GM19239 (cell line): ENCODE data around the gene MTOR.
"Not testable (repeated sequence)": the region's sequence is repeated elsewhere in the genome, so short reads cannot be mapped to it uniquely, and the experiment has no call there.

Experiments used
- DNase-seq: peaks from one replicate; pipeline ENCODE4 v3.0.0; 2011; ENCODE audit warnings: low spot score; ENCODE audit not compliant: insufficient read length
- FAIRE-seq: peaks from 2 replicates; lab custom pipeline; 2011; peaks lifted over from hg19 to GRCh38; lab: Jason Lieb, UNC

MTOR gene

DNA sequence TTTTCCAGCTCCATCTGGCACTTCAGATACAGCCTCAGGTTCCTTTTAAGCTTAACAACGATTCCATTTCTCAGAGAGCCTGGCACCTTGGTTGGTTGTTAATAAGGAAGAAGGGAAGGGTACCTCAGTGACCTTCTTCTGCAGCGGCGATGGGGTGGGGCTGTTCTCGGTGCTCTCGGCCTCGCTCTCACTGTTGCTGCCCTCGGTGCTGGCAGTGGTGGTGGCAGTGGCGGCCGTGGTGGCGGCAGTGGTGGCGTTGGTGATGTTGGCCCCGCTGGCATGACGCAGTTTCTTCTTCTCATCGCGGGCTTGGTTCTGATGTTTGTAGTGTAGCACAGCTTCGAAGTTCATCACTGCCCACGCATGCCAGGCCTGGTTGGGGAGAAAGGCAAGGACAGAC is 131.9 kb downstream of the MTOR start:
- DNase-seq (no peak), FAIRE-seq (no peak)

DNA sequence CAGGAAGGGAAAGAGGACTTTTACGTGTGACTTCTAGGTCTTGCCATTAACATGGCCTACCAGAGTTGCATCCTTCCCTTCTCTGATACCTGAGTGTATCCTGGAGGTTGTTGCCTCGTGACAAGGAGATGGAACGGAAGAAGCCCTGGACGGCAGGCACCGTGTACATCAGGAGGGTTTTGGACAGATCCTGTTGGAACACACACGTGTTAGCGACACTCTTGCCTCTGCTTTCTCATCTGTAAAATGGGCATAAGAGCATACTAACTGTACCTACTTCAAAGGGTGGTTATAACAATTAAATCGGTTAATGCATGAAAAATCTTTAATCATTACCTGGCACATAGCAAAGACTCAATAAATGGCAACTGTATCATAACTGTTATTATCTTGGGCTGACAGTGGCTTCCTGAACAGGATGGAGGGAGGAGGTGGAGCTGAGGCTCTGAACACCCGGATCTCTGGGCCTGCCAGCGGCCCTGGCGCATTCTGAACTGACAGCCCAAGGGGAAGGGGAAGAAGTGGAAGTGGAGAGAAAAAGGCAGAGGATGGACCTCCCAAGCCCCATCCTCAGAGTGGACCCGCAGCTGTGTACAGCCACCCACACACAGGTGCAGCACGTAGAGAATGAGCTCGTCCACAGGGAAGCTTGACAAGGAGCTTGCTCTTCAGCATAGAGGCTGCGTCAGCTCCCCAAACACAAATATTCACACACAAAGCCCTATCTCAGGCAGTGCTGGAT is 132.5 kb downstream of the MTOR start:
- FAIRE-seq (no peak), DNase-seq (no peak)

GRCh38 chr1:11126569-11126968 is 135.8 kb downstream of the MTOR start:
- FAIRE-seq: no peak

DNA sequence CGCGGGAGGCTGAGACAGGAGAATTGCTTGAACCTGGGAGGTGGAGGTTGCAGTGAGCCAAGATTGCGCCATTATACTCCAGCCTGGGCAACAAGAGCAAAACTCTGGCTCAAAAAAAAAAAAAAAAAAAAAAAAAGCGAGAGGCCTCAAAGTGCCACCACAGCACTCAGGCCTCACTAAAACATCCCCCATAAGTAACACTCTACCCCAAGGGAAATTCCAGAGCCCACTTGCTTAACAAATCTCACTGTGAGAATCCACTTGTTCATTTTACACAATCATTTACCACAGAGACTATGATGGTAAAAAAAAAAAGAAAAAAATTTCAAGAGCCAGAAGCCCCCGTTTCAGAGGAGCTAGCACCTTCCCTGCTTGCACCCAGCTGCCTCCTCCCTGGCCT is 136.4 kb downstream of the MTOR start:
- FAIRE-seq: no peak

More at GRCh38 chr1:11126569-11126968, 135.8 kb downstream of the MTOR start:
- DNase-seq: no peak

DNA sequence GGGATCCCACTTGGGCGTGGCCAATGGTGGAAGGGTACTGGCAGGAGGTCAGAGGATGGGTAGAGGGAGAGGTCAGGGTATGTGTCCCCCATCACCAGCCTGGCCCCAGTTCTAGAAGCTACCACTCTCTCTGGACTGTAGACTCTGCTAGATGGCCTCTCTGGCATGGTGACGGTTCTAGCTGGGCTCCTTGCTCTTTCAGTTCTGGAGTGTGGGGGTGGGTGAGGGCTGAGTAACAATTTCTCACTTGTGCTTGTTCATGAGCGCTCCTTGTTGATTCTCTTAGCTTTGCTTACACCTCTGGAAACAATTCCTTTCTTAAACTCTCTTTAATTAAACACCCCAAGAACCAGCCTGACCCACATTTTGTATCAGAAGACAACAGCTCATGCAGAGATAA is 137.4 kb downstream of the MTOR start:
- FAIRE-seq (no peak), DNase-seq (no peak)

More for the DNA sequence above, 136.4 kb downstream of the MTOR start:
- no peak for DNase-seq

GRCh38 chr1:11116318-11116717 is 146.0 kb downstream of the MTOR start:
- DNase-seq (no peak), FAIRE-seq (no peak)

- DNase-seq: no peak
- no peak for FAIRE-seq
Observed at GRCh38 chr1:11114966-11115365, 147.4 kb downstream of the MTOR start.

DNA sequence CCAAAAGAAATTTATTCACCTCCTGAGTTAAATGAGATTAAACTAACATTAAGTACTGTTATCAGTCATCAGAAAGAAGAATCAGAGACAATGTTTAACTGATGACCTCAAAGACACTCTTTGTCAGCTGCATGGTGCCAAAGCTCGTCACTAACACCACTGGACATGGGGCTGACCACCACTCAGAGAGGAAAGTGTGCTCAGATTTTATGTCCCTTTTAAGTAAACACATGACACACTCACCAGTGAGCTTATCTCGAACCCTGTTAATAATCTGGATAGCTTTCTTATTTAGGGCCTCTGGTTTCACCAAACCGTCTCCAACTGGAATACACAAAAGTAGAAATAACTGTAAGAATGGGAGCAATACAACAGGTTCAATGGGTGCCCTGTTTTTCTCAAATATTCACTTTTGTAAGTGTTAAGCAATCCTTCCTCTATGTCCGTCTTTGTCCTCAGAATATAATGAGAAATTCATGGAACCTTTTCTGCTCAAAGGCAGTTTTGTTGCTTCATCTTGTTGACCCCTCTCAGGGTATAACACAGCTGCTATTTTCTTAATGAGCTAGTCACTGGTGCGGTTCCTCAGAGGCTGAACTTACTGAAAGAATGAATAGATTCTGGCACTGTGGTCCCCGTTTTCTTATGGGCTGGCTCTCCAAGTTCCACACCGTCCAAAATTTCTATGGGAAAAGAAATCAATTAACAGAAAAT is 153.1 kb downstream of the MTOR start:
- DNase-seq (no peak), FAIRE-seq (no peak)

GRCh38 chr1:11107599-11107998 is 154.8 kb downstream of the MTOR start:
- no peak for FAIRE-seq
- DNase-seq: no peak

- FAIRE-seq: no peak
Observed at GRCh38 chr1:11105586-11105985, 156.8 kb downstream of the MTOR start.

GRCh38 chr1:11101347-11101746 is 161.0 kb downstream of the MTOR start:
- DNase-seq: no peak
- no peak for FAIRE-seq

More at GRCh38 chr1:11105586-11105985, 156.8 kb downstream of the MTOR start:
- no peak for DNase-seq

DNA sequence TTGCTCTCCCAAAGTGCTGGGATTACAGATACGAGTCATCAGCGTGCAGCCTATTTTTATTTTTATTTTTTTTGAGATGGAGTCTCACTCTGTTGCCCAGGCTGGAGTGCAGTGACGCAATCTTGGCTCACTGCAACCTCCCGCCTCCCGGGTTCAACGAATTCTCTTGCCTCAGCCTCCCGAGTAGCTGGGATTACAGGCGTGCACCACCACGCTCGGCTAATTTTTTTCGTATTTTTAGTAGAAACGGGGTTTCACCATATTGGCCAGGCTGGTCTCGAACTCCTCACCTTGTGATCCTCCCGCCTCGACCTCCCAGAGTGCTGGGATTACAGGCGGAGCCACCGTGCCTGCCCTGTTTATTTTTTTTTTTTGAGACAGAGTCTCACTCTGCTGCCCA is 161.5 kb downstream of the MTOR start:
- not testable (repeated sequence) for FAIRE-seq, DNase-seq

DNA sequence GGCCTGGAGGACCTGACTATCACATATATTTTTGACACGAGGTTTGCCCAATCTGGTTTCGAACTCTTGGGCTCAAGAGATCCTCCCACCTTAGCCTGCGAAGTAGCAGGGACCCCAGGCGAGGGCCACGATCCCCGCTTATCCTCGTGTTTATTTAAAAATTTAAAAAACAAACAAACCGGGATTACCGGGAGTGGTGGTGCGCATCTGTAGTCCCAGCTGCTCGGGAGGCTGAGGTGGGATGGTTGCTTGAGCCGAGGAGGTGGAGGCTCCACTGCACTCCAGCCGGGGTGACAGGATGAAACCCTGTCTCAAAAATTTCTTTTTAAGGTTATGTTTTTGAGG is 162.2 kb downstream of the MTOR start:
- no peak for FAIRE-seq
- no peak for DNase-seq

DNA sequence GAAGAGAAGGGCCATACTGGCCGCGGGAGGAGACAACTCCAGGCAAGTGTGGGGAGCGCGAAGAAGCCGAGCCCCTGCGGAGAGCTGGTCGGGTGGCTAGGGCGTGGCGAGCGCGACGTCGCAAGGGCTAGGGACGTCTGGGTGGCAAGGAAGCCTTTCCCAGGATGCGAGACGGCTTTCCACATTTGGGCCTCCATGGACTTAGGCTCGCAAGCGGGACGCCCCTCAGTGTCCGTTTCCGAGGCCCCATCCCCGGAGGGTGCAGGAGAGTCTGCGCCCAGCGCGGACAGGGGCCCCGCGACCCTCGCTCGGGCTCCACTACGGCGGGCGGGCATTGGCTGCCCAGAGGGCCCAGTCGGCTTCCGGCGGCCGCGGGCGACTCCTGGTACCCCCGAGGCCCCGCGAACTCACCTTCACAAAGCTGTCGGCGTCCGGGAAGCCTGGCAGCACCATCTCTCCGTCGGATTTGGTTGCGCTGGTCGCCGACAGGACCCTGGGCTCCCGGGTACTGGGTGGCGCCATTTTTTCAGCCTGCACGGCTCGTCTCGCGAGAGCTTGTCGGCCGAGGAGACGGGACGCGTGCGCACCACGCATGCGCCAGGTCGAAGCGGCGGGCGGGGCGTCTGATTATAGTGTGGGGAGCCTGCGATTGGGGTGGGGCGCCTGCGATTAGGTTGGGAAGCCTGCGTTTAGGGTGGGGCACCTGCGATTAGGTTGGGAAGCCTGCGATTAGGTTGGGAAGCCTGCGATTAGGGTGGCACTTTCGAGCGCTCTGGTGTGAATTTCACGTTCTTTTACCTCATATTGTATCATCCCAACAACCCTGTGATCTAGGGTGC is 162.8 kb downstream of the MTOR start, which contains the start of gene EXOSC10:
EXOSC10 (minus strand) TSS at position 560 of the 839 bp plus-strand sequence; CDS start at position 522, 38 bp downstream.
- DNase-seq (peak; percentile 94), FAIRE-seq (peak; percentile 90)

DNA sequence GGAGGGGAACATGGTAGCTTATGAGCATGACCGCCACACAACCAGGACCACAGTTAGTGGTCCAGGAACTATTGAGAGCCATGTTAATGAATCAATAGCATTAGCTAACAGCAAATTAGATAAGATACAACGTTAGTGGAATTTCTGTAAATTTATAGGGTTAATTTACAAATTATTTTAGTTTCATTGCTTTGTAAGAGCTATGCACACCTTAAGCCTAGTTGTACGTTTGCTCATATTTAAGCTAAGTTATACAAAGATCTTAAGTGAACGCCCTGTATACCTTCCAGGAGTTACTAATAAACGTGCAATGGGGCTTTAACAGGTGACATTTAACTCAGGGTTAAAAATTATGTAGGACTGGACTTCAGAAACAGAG is 163.4 kb downstream of the MTOR start:
- no peak for DNase-seq
- peak; percentile 87 for FAIRE-seq

DNA sequence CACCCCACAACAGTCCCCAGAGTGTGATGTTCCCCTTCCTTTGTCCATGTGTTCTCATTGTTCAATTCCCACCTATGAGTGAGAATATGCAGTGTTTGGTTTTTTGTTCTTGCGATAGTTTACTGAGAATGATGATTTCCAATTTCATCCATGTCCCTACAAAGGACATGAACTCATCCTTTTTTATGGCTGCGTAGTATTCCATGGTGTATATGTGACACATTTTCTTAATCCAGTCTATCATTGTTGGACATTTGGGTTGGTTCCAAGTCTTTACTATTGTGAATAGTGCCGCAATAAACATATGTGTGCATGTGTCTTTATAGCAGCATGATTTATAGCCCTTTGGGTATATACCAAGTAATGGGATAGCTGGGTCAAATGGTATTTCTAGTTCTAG is 178.6 kb downstream of the MTOR start:
- not testable (repeated sequence) for FAIRE-seq, DNase-seq

- FAIRE-seq: no peak
- DNase-seq: no peak
Observed at GRCh38 chr1:11080931-11081330, 181.4 kb downstream of the MTOR start.

DNA sequence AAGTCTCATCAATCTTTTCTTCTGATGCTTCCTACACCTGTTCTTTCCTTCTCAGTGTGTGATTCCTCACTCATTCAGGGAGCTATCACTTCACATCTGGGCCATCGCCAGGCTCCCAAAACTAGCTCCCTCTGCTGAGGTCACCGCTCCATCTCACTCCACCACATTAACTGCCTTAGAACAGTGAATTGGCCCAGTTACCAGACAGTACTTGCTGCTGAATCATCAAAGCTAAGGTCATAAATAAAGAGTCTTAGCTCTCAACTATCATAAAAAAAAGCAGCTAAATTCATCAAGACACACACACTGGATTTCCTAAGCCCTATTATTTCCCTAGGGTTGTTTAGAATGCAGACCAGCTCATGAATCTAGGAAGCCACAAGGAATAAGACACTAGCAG is 183.7 kb downstream of the MTOR start:
- FAIRE-seq: no peak
- DNase-seq: no peak

DNA sequence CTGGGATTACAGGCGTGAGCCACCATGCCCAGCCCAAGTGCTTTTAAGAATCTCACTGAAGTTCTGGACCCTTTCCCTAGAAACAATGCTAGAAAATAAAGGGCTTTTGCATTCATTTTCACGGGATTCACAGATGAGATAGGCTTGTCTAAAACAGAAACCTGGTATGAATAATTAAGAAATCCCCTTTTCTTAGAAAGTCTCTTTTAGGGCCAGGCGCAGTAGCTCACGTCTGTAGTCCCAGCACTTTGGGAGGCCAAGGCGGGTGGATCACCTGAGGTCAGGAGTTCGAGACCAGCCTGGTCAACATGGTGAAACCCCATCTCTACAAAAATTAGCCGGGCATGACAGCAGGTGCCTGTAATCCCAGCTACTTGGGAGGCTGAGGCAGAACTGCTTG is 189.0 kb downstream of the MTOR start:
- FAIRE-seq, DNase-seq: not testable (repeated sequence)

DNA sequence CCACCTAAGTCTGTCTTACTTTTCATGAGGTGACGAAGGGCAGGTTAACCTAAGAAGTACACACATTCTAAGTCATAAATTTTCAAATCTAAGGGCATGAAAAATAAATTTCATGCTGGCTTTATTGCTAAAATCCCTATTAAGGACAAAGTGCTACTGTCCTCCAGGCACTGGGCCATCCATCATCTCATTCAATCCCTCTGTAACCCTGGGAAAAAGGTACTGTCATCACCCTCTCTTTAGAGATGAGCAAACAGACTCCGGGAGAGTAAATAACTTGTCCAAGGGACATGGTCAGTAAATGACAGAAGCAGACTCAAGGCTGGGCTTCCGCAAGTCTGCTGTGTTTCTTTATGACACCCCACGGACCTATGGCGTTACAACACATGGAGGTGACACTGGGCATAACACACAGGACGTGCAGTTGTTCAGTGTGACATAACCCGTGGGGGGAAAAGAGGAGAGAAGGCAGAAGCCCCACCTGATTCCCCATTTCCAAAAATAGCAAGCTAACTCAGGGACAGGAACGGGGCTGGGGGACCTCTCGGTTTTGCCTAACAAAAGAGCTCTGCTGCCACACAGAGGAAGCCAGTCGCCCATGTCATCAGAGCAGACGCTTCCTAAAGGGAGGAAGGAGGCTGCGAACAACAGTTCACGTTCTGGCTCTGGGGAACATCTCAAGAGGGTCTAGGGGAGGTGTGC is 190.0 kb downstream of the MTOR start:
- DNase-seq (no peak), FAIRE-seq (no peak)
